K562 (cell line): ENCODE data around the gene EPN3. TPM values are rescaled to one million over a fixed set of nuclear protein-coding genes. Genes with fewer than 3 reads are reported as not detected.
A peak's percentile ranks its signal among the peaks of the same experiment; 100 is the strongest.

ENCODE experiments used
- ATAC-seq: fragments of 200-7000 bp; cut with Tn5 transposase; 3 replicates; pipeline ENCODE4 v1.9.1; 2020; ENCODE audit warnings: moderate library complexity
- BruUV-seq: library from RNA; stranded (reverse); fragments of 400-500 nt; replicated peaks from 2 replicates; lab custom pipeline; 2021; lab: Mats Ljungman, UMichigan
- CTCF ChIA-PET: fragments of 300-600 bp; formaldehyde crosslinking; extraction: SDS; loops from one replicate; lab custom pipeline; 2021; ENCODE audit warnings: low intra/inter-chr PET ratio; lab: Yijun Ruan, JAX
- POLR2A ChIA-PET: fragments of 300-600, 350-650 bp; sonication (Branson Sonifier 250); formaldehyde crosslinking; extraction: SDS; loops from one replicate; lab custom pipeline; 2021; ENCODE audit warnings: antibody characterized with exemption, inconsistent platforms; lab: Yijun Ruan, JAX
- DNase-seq, 4 experiments: peaks; one replicate each; pipeline versions ENCODE4 v3.0.0 to v3.0.0-alpha.2; 2011 to 2018; ENCODE audit warnings: low spot score in 3 of 4, mixed read lengths in 3 of 4; ENCODE audit errors: extremely low read depth in 1 of 4
- FAIRE-seq: peaks from 2 replicates; lab custom pipeline; 2011; peaks lifted over from hg19 to GRCh38; lab: Jason Lieb, UNC
- H2AFZ ChIP-seq: 2 replicates; pipeline ENCODE4 v1.6.0; 2011; ENCODE audit warnings: low read depth, low read length, control low read depth, inconsistent platforms
- H3K27ac ChIP-seq: fragments of 200-600 bp; 3 replicates; pipeline ENCODE4 v1.8.0; 2011; ENCODE audit warnings: low read depth, mild to moderate bottlenecking, control low read depth, inconsistent platforms, low read length, moderate library complexity, mixed read lengths; ENCODE audit errors: extremely low read depth
- H3K27me3 ChIP-seq, 2 experiments: fragments of 300-600 bp in 1 of 2; 2 replicates in 1 of 2; 3 replicates in 1 of 2; pipeline versions ENCODE4 v1.6.0 to v1.8.0; 2011; ENCODE audit warnings: inconsistent platforms in 2 of 2, low read length in 2 of 2, mild to moderate bottlenecking in 1 of 2, mixed read lengths in 1 of 2, moderate library complexity in 1 of 2; ENCODE audit not compliant: control insufficient read depth in 2 of 2, insufficient read depth in 2 of 2
- H3K36me3 ChIP-seq: fragments of 300-600 bp; 3 replicates; pipeline ENCODE4 v1.8.0; 2011; ENCODE audit warnings: mild to moderate bottlenecking, low read length, inconsistent platforms; ENCODE audit not compliant: control insufficient read depth, insufficient read depth
- H3K4me1 ChIP-seq, 2 experiments: fragments of 200-600 bp in 1 of 2; replicated peaks in 1 of 2; 2 replicates in 1 of 2; 3 replicates in 1 of 2; pipeline versions ENCODE4 v1.5.1 to v1.8.0; 2011; ENCODE audit warnings: inconsistent platforms in 2 of 2, low read length in 2 of 2, mild to moderate bottlenecking in 1 of 2, mixed read lengths in 1 of 2, moderate library complexity in 1 of 2; ENCODE audit not compliant: control insufficient read depth in 2 of 2, insufficient read depth in 2 of 2
- H3K4me2 ChIP-seq: 2 replicates; pipeline ENCODE4 v1.6.1; 2011; ENCODE audit warnings: low read length, control low read depth, inconsistent platforms, mixed read lengths; ENCODE audit not compliant: insufficient read depth
- H3K4me3 ChIP-seq: fragments of 200-600 bp; sonication (generic), shearing (Covaris generic); 2 replicates; pipeline ENCODE4 v1.5.1; 2016; ENCODE audit warnings: control low read depth, inconsistent platforms
- H3K79me2 ChIP-seq: fragments of 200-600 bp; 3 replicates; pipeline ENCODE4 v1.8.0; 2011; ENCODE audit warnings: low read length, inconsistent platforms; ENCODE audit not compliant: control insufficient read depth, insufficient read depth
- H3K9ac ChIP-seq, 2 experiments: 2 replicates each; pipeline versions ENCODE4 v1.6.0 to v1.6.1; 2011; ENCODE audit warnings: low read depth in 2 of 2, low read length in 2 of 2, control low read depth in 1 of 2, inconsistent platforms in 1 of 2, mild to moderate bottlenecking in 1 of 2, mixed read lengths in 1 of 2; ENCODE audit not compliant: insufficient read depth in 1 of 2
- H3K9me1 ChIP-seq: one replicate; pipeline ENCODE4 v1.6.0; 2011; ENCODE audit warnings: inconsistent platforms, mild to moderate bottlenecking, low read length, moderate library complexity; ENCODE audit not compliant: control insufficient read depth, insufficient read depth
- H3K9me3 ChIP-seq: replicated peaks from 2 replicates; pipeline ENCODE4 v1.5.1; 2011; ENCODE audit warnings: low read depth, low read length, inconsistent platforms; ENCODE audit not compliant: control insufficient read depth, insufficient read depth
- H4K20me1 ChIP-seq: replicated peaks from 2 replicates; pipeline ENCODE4 v1.6.1; 2011; ENCODE audit warnings: low read length, inconsistent platforms, mixed read lengths; ENCODE audit not compliant: control insufficient read depth, insufficient read depth
- BMI1 ChIP-seq: fragments of 150-350 bp; IDR thresholded peaks from 2 replicates; pipeline ENCODE4 v1.6.1; 2014; ENCODE audit warnings: low read length
- DLX4 ChIP-seq: fragments of 250-450 bp; sonication (Bioruptor Pico); IDR thresholded peaks from 2 replicates; pipeline ENCODE4 v1.6.1; 2021; ENCODE audit warnings: mild to moderate bottlenecking
- NFYB ChIP-seq: IDR thresholded peaks from 2 replicates; pipeline ENCODE4 v1.6.1; 2011; ENCODE audit warnings: mild to moderate bottlenecking, moderate library complexity; ENCODE audit not compliant: insufficient read length; ENCODE audit errors: extremely low read depth
- TOE1 ChIP-seq, 2 experiments: fragments of 450-650 bp in 1 of 2; sonication (generic) in 1 of 2; formaldehyde crosslinking in 1 of 2; IDR thresholded peaks; 2 replicates each; pipeline versions ENCODE4 v1.7.1 to v1.8.0; 2016 to 2022; ENCODE audit warnings: borderline replicate concordance in 2 of 2, mild to moderate bottlenecking in 2 of 2, antibody characterized with exemption in 1 of 2, inconsistent platforms in 1 of 2, low read depth in 1 of 2, missing genetic modification reagents in 1 of 2, moderate library complexity in 1 of 2
- U2AF1 ChIP-seq: fragments of 200-400 bp; formaldehyde crosslinking; optimal IDR thresholded peaks from 2 replicates; pipeline ENCODE3; 2017; ENCODE audit warnings: mild to moderate bottlenecking, low read depth, low read length, moderate library complexity
- ZBTB49 ChIP-seq: sonication (generic); formaldehyde crosslinking; IDR thresholded peaks from 2 replicates; pipeline ENCODE4 v1.8.0; 2022; ENCODE audit warnings: missing genetic modification reagents, mild to moderate bottlenecking, borderline replicate concordance
- ZNF699 ChIP-seq: fragments of 250-450 bp; sonication (Bioruptor Pico); IDR thresholded peaks from 2 replicates; pipeline ENCODE4 v1.8.0; 2021; ENCODE audit warnings: mild to moderate bottlenecking, moderate library complexity; ENCODE audit not compliant: insufficient replicate concordance
- WGBS: fragments of 100-300 bp; shearing (Covaris generic); methylation state at CpG from one replicate; pipeline ENCODE4 v1.1.6; 2016; ENCODE audit warnings: low coverage, mixed read lengths; ENCODE audit not compliant: insufficient coverage; ENCODE audit errors: missing lambda C conversion rate; 5-methylcytosine and 5-hydroxymethylcytosine counted together
- in situ Hi-C: fragments of 300-500 bp; cut with MboI; formaldehyde crosslinking; loops from 4 replicates; pipeline ENCODE4 v1.15.0; 2018; ENCODE audit warnings: inconsistent platforms, mixed read lengths
- intact Hi-C: fragments of 100-400 bp; cut with micrococcal nuclease; formaldehyde crosslinking; loops from 2 replicates; pipeline ENCODE4 v1.14.2; 2022
- polyA plus RNA-seq, 8 experiments: library from polyadenylated mRNA; depleted of rRNA in 4 of 8; stranded (reverse) in 5 of 8; unstranded in 3 of 8; fragments of >200 nt; fragmentation: Nextera tagmentation in 2 of 8; fragmentation: Illumina TruSeq in 1 of 8; extraction: Ambion mirVana in 2 of 8; extraction: Trizol in 1 of 8; gene quantifications; 2 replicates each; pipeline versions ENCODE4 v1.2.1 to v1.2.3, GENCODE V29; 2011 to 2014; ENCODE audit warnings: inconsistent platforms in 1 of 8, missing spikeins in 1 of 8
- total RNA-seq, 7 experiments: library from RNA; depleted of rRNA in 6 of 7; stranded (reverse); fragments of >200 nt in 6 of 7; fragmentation: Illumina TruSeq in 2 of 7; extraction: Trizol in 2 of 7; gene quantifications; 2 replicates each; pipeline versions ENCODE4 v1.2.1 to v1.2.3, GENCODE V29; 2011 to 2021; ENCODE audit warnings: low replicate concordance in 1 of 7

EPN3 gene
- total and polyA plus RNA-seq, 9 of the 15 experiments (the other 6 are each of a cell fraction or from before 2014, with no cell fraction given): 0.16 TPM; not detected in 8

- H3K4me1 ChIP-seq: peaks cover 11 to 23% of the 10 kb centered on the region in 2 experiments; a peak in 4 of 5 replicates
- POLR2A ChIA-PET: interaction anchor here (0.6 to 0.9 kb wide), 2 partner anchors 26 to 124 kb away, joined by 3 read pairs; no protein-coding TSS in a partner anchor
Measured at GRCh38 chr17:50579399-50579798, 46.9 kb downstream of the EPN3 start.

More at GRCh38 chr17:50579399-50579798, 46.9 kb downstream of the EPN3 start:
- 0% methylated on average over 5 of the region's 7 CpGs for WGBS
- no peak for FAIRE-seq
- no peak overlapping the region for H3K27ac ChIP-seq
- CTCF ChIA-PET: no interaction called here
- H3K27me3 ChIP-seq: peaks cover 21 to 86% of the 10 kb centered on the region in 2 experiments; a peak in 4 of 5 replicates
- H3K4me3 ChIP-seq: no peak overlapping the region
- H3K9me3 ChIP-seq: no peaks in the 10 kb centered on the region; the same call in 1 of the 2 replicates
- H3K9ac ChIP-seq: peak overlapping the region in 1 of 2 experiments; percentile 64; a peak in 1 of 4 replicates
- peaks cover 16% of the 10 kb centered on the region for H4K20me1 ChIP-seq
- intact Hi-C loops: no loop called here
- in situ Hi-C loops: no loop called here
- no TSS peak for BruUV-seq
- H3K79me2 ChIP-seq: no peaks in the 10 kb centered on the region
- no peak for ATAC-seq
- H3K36me3 ChIP-seq: no peaks in the 10 kb centered on the region
- DNase-seq: peak in 1 of 4 experiments; percentile 23
- H3K4me2 ChIP-seq: no peak overlapping the region
- H3K9me1 ChIP-seq: no peaks in the 10 kb centered on the region
- H2AFZ ChIP-seq: no peak overlapping the region
- no peak for TF ChIP-seq ZBTB49 (CRISPR knock-in tag)
- TF ChIP-seq ZNF699 (CRISPR knock-in tag): no peak
- TF ChIP-seq U2AF1: no peak
- TF ChIP-seq DLX4 (CRISPR knock-in tag): no peak
- TF ChIP-seq BMI1: no peak
- TF ChIP-seq TOE1 (IDR thresholded peaks at IDR 0.05; ENCODE audit: borderline replicate concordance): no peak
- no peak for TF ChIP-seq TOE1 (CRISPR knock-in tag; IDR thresholded peaks at IDR 0.05; ENCODE audit: borderline replicate concordance, low read depth)
- no peak for TF ChIP-seq NFYB
